ENCODE measurements around the gene PFKFB4. TPM values are rescaled to one million over a fixed set of nuclear protein-coding genes. Genes with fewer than 3 reads are reported as not detected.
"Not testable (repeated sequence)": the region's sequence is repeated elsewhere in the genome, so short reads cannot be mapped to it uniquely, and the experiment has no call there.

PFKFB4 gene
- total RNA-seq, 1 experiment from 2014 or later: 41.2 TPM

GRCh38 chr3:48532271-48532976, 24.2 kb downstream of the PFKFB4 start:
- DNase-seq (ENCODE audit: low read depth): no peak

- DNase-seq (ENCODE audit: low read depth): not testable (repeated sequence)
Observed at GRCh38 chr3:48530701-48531100, 25.9 kb downstream of the PFKFB4 start.

- no peak for DNase-seq (ENCODE audit: low read depth)
Observed at GRCh38 chr3:48528754-48529153, 27.8 kb downstream of the PFKFB4 start.

- DNase-seq (ENCODE audit: low read depth): no peak
Observed at GRCh38 chr3:48528048-48528447, 28.6 kb downstream of the PFKFB4 start.

GRCh38 chr3:48524970-48525369, 31.6 kb downstream of the PFKFB4 start:
- DNase-seq (ENCODE audit: low read depth): no peak

- DNase-seq (ENCODE audit: low read depth): no peak
Observed at GRCh38 chr3:48521635-48522034, 35.0 kb downstream of the PFKFB4 start.

- DNase-seq (ENCODE audit: low read depth): no peak
Observed at GRCh38 chr3:48519277-48519643, 37.3 kb downstream of the PFKFB4 start.

- no peak for DNase-seq (ENCODE audit: low read depth)
Observed at GRCh38 chr3:48518638-48519276, 37.8 kb downstream of the PFKFB4 start.

- DNase-seq (ENCODE audit: low read depth): no peak
Observed at GRCh38 chr3:48518069-48518468, 38.5 kb downstream of the PFKFB4 start.

GRCh38 chr3:48516571-48516970, 40.0 kb downstream of the PFKFB4 start:
- no peak for DNase-seq (ENCODE audit: low read depth)

GRCh38 chr3:48514431-48515227, 42.0 kb downstream of the PFKFB4 start:
- DNase-seq (ENCODE audit: low read depth): no peak

- no peak for DNase-seq (ENCODE audit: low read depth)
Observed at GRCh38 chr3:48511551-48511950, 45.1 kb downstream of the PFKFB4 start.

- DNase-seq (ENCODE audit: low read depth): peak; percentile 94
Observed at GRCh38 chr3:48507256-48508061, 49.1 kb downstream of the PFKFB4 start.

GRCh38 chr3:48505968-48506504, 50.6 kb downstream of the PFKFB4 start:
- no peak for DNase-seq (ENCODE audit: low read depth)

- no peak for DNase-seq (ENCODE audit: low read depth)
Observed at GRCh38 chr3:48505146-48505545, 51.5 kb downstream of the PFKFB4 start.

- DNase-seq (ENCODE audit: low read depth): peak; percentile 69
Observed at GRCh38 chr3:48504051-48504946, 52.3 kb downstream of the PFKFB4 start, which contains the start of gene SHISA5. Gene SHISA5 (minus strand): TSS chr3:48504174. CDS start chr3:48504094, 80 bp downstream.

- DNase-seq (ENCODE audit: low read depth): peak; percentile 31
Observed at GRCh38 chr3:48503401-48504050, 53.1 kb downstream of the PFKFB4 start.

GRCh38 chr3:48502728-48503168, 53.9 kb downstream of the PFKFB4 start:
- peak; percentile 17 for DNase-seq (ENCODE audit: low read depth)

GRCh38 chr3:48502121-48502520, 54.5 kb downstream of the PFKFB4 start:
- no peak for DNase-seq (ENCODE audit: low read depth)

GRCh38 chr3:48501196-48501595, 55.4 kb downstream of the PFKFB4 start:
- no peak for DNase-seq (ENCODE audit: low read depth)

Data from RPMI7951 (cell line).